Erythroblast (primary cell): Measurements from ENCODE around the gene NR2F1-AS1.

Experiments used
- GATA1 ChIP-seq: IDR thresholded peaks from 2 replicates; pipeline ENCODE4 v1.6.1; 2011; ENCODE audit warnings: low read depth, mild to moderate bottlenecking, control low read depth, low read length, moderate library complexity
- POLR2A ChIP-seq: IDR thresholded peaks from 2 replicates; pipeline ENCODE4 v1.6.1; 2011; ENCODE audit warnings: mild to moderate bottlenecking, low read length

DNA sequence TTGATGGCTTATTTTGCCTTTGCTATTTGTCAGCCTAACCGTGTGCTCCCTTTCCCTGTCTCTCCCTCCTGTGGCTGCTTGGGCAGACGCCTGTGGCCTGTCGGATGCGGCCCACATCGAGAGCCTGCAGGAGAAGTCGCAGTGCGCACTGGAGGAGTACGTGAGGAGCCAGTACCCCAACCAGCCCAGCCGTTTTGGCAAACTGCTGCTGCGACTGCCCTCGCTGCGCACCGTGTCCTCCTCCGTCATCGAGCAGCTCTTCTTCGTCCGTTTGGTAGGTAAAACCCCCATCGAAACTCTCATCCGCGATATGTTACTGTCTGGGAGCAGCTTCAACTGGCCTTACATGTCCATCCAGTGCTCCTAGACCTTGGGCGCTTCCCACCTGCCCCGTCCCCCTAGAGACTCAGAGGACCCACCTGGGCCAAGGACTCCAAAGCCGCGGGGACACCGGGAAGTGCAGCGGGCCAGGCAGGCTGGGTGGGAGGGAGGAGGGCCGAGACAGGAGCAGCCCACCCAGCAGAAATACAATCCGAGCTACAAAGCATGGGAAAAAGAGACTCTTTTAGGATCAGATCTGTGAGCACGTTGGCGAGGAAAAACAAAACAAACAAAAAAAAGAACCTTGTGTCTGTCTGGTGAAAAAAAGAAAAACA lies 12.6 kb upstream of the NR2F1-AS1 start:
- no peak for TF ChIP-seq POLR2A
- no peak for TF ChIP-seq GATA1
